SK-N-SH (cell line): ENCODE data around the gene IRF2BPL. TPM values are rescaled to one million over a fixed set of nuclear protein-coding genes. Genes with fewer than 3 reads are reported as not detected.

Source experiments
- CTCF ChIA-PET: fragments of 300-600, 350-600 bp; formaldehyde crosslinking; extraction: SDS; loops from one replicate; lab custom pipeline; 2021; lab: Yijun Ruan, JAX
- POLR2A ChIA-PET: fragments of 350-600 bp; sonication (Branson Sonifier 250); formaldehyde crosslinking; extraction: SDS; loops from one replicate; lab custom pipeline; 2020; ENCODE audit warnings: antibody characterized with exemption, inconsistent platforms; lab: Yijun Ruan, JAX
- DNase-seq: peaks from one replicate; pipeline ENCODE4 v3.0.0; 2012
- H2AFZ ChIP-seq: fragments of 200-600 bp; sonication (generic); 2 replicates; pipeline ENCODE4 v1.8.1; 2016; ENCODE audit warnings: antibody characterized with exemption, mild to moderate bottlenecking, low read depth
- H3F3A ChIP-seq: fragments of 200-600 bp; sonication (generic); replicated peaks from 2 replicates; pipeline ENCODE3; 2016; ENCODE audit warnings: antibody characterized with exemption, mild to moderate bottlenecking; ENCODE audit not compliant: insufficient read depth
- H3K27ac ChIP-seq, 2 experiments: fragments of 200-500 bp in 1 of 2; fragments of 200-600 bp in 1 of 2; sonication (Bioruptor generic) in 1 of 2; sonication (generic), shearing (Covaris generic) in 1 of 2; 2 replicates each; pipeline versions ENCODE4 v1.5.1 to v1.6.1; 2014 to 2016; ENCODE audit warnings: low read depth in 2 of 2, inconsistent platforms in 1 of 2, low read length in 1 of 2, mild to moderate bottlenecking in 1 of 2, mixed read lengths in 1 of 2
- H3K27me3 ChIP-seq: fragments of 200-600 bp; sonication (generic), shearing (Covaris generic); 2 replicates; pipeline ENCODE4 v1.6.1; 2016; ENCODE audit warnings: mixed run types; ENCODE audit not compliant: insufficient read depth
- H3K36me3 ChIP-seq, 2 experiments: fragments of 200-500 bp in 1 of 2; fragments of 200-600 bp in 1 of 2; sonication (Bioruptor generic) in 1 of 2; sonication (generic) in 1 of 2; replicated peaks in 1 of 2; 2 replicates each; pipeline versions ENCODE3 to v1.5.1; 2014 to 2016; ENCODE audit warnings: low read length in 1 of 2, mild to moderate bottlenecking in 1 of 2; ENCODE audit not compliant: insufficient read depth in 2 of 2, control insufficient read depth in 1 of 2
- H3K4me1 ChIP-seq, 2 experiments: fragments of 200-500 bp in 1 of 2; fragments of 200-600 bp in 1 of 2; sonication (Bioruptor generic) in 1 of 2; sonication (generic), shearing (Covaris generic) in 1 of 2; 2 replicates each; pipeline versions ENCODE4 v1.5.1 to v1.6.1; 2014 to 2016; ENCODE audit warnings: low read depth in 1 of 2, low read length in 1 of 2, mixed run types in 1 of 2; ENCODE audit not compliant: insufficient read depth in 2 of 2, control insufficient read depth in 1 of 2
- H3K4me2 ChIP-seq: fragments of 200-600 bp; sonication (generic), shearing (Covaris generic); 2 replicates; pipeline ENCODE4 v1.6.1; 2017; ENCODE audit warnings: mixed run types
- H3K4me3 ChIP-seq, 2 experiments: fragments of 200-500 bp in 1 of 2; fragments of 200-600 bp in 1 of 2; sonication (Bioruptor generic) in 1 of 2; sonication (generic), shearing (Covaris generic) in 1 of 2; 2 replicates each; pipeline versions ENCODE4 v1.5.1 to v1.8.1; 2014 to 2016; ENCODE audit warnings: low read depth in 2 of 2, inconsistent platforms in 1 of 2, low read length in 1 of 2, mild to moderate bottlenecking in 1 of 2, mixed read lengths in 1 of 2, moderate library complexity in 1 of 2
- H3K79me2 ChIP-seq: fragments of 200-600 bp; sonication (generic); 2 replicates; pipeline ENCODE4 v1.8.1; 2017; ENCODE audit warnings: mild to moderate bottlenecking; ENCODE audit not compliant: insufficient read depth
- H3K9ac ChIP-seq: fragments of 200-600 bp; sonication (generic); 2 replicates; pipeline ENCODE4 v1.6.1; 2017; ENCODE audit warnings: mixed run types
- H3K9me2 ChIP-seq: fragments of 200-600 bp; sonication (generic); 2 replicates; pipeline ENCODE4 v1.6.1; 2017; ENCODE audit warnings: mixed run types
- H3K9me3 ChIP-seq: fragments of 200-600 bp; sonication (generic); 2 replicates; pipeline ENCODE4 v1.6.1; 2017; ENCODE audit warnings: mixed run types, mild to moderate bottlenecking, moderate library complexity
- H4K20me1 ChIP-seq: fragments of 200-600 bp; sonication (generic); 2 replicates; pipeline ENCODE4 v1.6.1; 2017; ENCODE audit warnings: mild to moderate bottlenecking, mixed run types; ENCODE audit not compliant: insufficient read depth
- FOXJ3 ChIP-seq: sonication (generic); formaldehyde crosslinking; IDR thresholded peaks from 2 replicates; pipeline ENCODE4 v1.5.1; 2020; ENCODE audit warnings: mild to moderate bottlenecking, missing genetic modification reagents
- GATA2 ChIP-seq: sonication (generic); formaldehyde crosslinking; IDR thresholded peaks from 2 replicates; pipeline ENCODE4 v1.5.0; 2020; ENCODE audit warnings: mild to moderate bottlenecking, missing genetic modification reagents
- NFIC ChIP-seq: IDR thresholded peaks from 2 replicates; pipeline ENCODE4 v1.4.0; 2012; ENCODE audit warnings: borderline replicate concordance
- NRF1 ChIP-seq: IDR thresholded peaks from 2 replicates; pipeline ENCODE4 v1.6.1; 2012; ENCODE audit warnings: low read depth, mild to moderate bottlenecking, low read length
- SIN3A ChIP-seq: IDR thresholded peaks from 2 replicates; pipeline ENCODE4 v1.6.1; 2012; ENCODE audit warnings: low read depth, mild to moderate bottlenecking, low read length, moderate library complexity, borderline replicate concordance
- TEAD4 ChIP-seq: IDR thresholded peaks from 2 replicates; pipeline ENCODE4 v1.4.0; 2012; ENCODE audit warnings: mild to moderate bottlenecking, borderline replicate concordance; ENCODE audit not compliant: insufficient read depth
- WGBS: methylation state at CpG from one replicate; pipeline ENCODE4 v1.1.6; 2017; ENCODE audit warnings: low lambda C conversion rate; 5-methylcytosine and 5-hydroxymethylcytosine counted together
- polyA plus RNA-seq, 3 experiments: library from polyadenylated mRNA; depleted of rRNA; stranded (reverse); fragments of >200 nt; gene quantifications; 2 replicates each; pipeline ENCODE4 v1.2.3, GENCODE V29; 2012
- TF ChIP-seq, protein P1 (sequence below): IDR thresholded peaks from 2 replicates; pipeline ENCODE4 v1.4.0; 2012; ENCODE audit warnings: low read depth, borderline replicate concordance

The IRF2BPL gene
- polyA plus RNA-seq, 1 of the 3 experiments (the other 2 are of a cell fraction) = 17.1 TPM

DNA sequence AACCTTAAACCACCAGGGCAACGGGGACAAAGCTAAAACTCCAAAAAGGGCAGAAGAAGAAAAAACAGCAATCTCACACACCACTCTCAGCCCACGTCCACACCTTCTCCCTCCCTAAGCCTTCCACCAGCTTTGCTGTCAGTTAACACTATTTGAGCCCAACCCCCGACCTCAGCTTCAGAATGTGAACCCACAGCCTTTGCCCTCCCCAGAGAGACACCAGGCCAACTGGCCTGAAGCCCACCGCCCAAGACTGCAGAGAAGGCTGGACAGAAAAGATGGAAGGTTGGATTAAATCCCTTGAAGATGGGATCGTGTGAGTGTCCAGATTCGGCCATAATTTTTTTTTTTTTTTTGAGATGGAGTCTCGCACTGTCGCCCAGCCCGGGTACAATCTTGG, 22.4 kb downstream of the IRF2BPL start:
- Histone ChIP-seq H3K4me2 (no peak overlapping the region), H3K9ac (no peak overlapping the region), H3F3A (no peaks in the 10 kb centered on the region), H3K9me3 (no peaks in the 10 kb centered on the region), H3K27ac (no peak overlapping the region), H4K20me1 (no peaks in the 10 kb centered on the region), H3K4me3 (no peak overlapping the region), H3K36me3 (no peaks in the 10 kb centered on the region), H3K4me1 (peaks cover 0 to 11% of the 10 kb centered on the region in 2 experiments; a peak in 1 of 4 replicates), H2AFZ (no peak overlapping the region), H3K79me2 (no peaks in the 10 kb centered on the region), H3K27me3 (no peaks in the 10 kb centered on the region), H3K9me2 (no peaks in the 10 kb centered on the region)
- WGBS = 92% methylated on average over 9 of the region's 9 CpGs
- no peak for DNase-seq
- ChIA-PET CTCF (interaction anchor here (1.0 to 2.1 kb wide), 4 partner anchors 9 to 131 kb away, joined by 3 to 11 read pairs (median 6); no protein-coding TSS in a partner anchor), POLR2A (no interaction called here)
- TF ChIP-seq, protein P1, sequence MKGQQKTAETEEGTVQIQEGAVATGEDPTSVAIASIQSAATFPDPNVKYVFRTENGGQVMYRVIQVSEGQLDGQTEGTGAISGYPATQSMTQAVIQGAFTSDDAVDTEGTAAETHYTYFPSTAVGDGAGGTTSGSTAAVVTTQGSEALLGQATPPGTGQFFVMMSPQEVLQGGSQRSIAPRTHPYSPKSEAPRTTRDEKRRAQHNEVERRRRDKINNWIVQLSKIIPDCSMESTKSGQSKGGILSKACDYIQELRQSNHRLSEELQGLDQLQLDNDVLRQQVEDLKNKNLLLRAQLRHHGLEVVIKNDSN = no peak
- no peak for TF ChIP-seq NFIC

DNA sequence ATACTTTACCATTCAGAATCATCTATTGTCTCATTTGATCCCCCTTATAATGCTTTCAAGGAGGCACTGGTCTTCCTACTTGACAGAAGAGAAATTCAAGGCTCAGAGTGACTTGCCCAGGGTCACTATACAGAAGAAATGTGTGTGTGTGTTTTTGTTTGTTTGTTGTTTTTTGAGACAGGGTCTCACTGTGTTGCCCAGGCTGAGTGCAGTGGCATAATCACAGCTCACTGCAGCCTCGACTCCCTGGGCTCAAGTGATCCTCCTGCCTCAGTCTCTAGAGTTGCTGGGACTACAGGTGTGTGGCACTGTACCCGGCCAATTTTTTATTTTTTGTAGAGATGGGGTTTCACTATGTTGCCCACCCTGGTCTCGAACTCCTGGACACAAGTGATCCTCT, 22.9 kb downstream of the IRF2BPL start:
- no peak overlapping the region for H3K4me2 ChIP-seq
- POLR2A ChIA-PET = no interaction called here
- H3K9me2 ChIP-seq = no peaks in the 10 kb centered on the region
- no peak overlapping the region for H2AFZ ChIP-seq
- TF ChIP-seq TEAD4 (no peak), SIN3A (no peak), FOXJ3 (no peak), GATA2 (CRISPR knock-in tag) (no peak)
- DNase-seq = no peak
- CTCF ChIA-PET = interaction anchor here (0.8 to 2.1 kb wide), 5 partner anchors 8 to 130 kb away, joined by 3 to 11 read pairs (median 3); no protein-coding TSS in a partner anchor
- no peak overlapping the region for H3K4me3 ChIP-seq
- H3K4me1 ChIP-seq = peaks cover 0 to 14% of the 10 kb centered on the region in 2 experiments; a peak in 1 of 4 replicates
- WGBS = 80% methylated on average over 2 of the region's 3 CpGs
- H3K9ac ChIP-seq = no peak overlapping the region
- no peaks in the 10 kb centered on the region for H3K27me3 ChIP-seq
- H3K36me3 ChIP-seq = no peaks in the 10 kb centered on the region
- no peaks in the 10 kb centered on the region for H3K79me2 ChIP-seq
- H3F3A ChIP-seq = no peaks in the 10 kb centered on the region
- no peaks in the 10 kb centered on the region for H4K20me1 ChIP-seq
- H3K27ac ChIP-seq = no peak overlapping the region
- H3K9me3 ChIP-seq = no peaks in the 10 kb centered on the region

DNA sequence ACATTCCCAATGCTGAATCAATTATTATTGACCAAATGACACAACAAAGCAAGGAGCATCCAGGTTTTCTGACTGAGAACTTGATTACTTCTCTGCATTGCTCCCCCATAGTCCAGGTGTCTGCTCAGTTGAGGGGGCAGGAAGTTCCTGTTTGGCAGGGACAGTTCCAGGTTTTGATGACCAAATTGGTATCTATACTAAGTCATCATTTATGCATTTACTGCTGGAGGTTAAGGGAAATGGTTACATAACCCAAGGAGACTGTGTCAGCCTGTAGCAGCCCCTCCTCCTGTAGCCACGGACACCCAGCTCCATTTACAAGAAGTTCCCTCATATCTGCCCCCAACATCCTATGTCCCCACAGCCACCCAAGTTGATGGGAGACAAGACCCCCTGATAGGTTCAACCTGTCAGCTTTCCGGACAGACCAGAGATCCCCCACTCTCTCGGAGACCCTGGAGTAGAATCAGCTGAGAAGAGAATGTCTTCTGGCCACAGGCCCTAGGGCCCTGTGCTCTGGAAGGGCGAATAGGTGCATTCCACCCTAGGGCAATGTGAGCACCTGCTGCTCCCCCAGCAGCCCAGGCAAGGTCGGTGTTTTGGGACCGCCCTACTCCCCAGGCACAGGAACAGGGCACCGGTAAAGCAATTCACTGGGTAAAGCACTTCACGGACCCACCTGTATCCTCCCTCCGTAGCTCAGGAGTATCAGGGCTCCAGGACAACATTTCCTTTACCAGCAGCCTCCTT, 23.6 kb downstream of the IRF2BPL start:
- no peak for DNase-seq
- no peak for TF ChIP-seq NRF1
- no peak for TF ChIP-seq NFIC
- Histone ChIP-seq H4K20me1 (no peaks in the 10 kb centered on the region), H3K4me3 (no peak overlapping the region), H3K4me2 (no peak overlapping the region), H2AFZ (no peak overlapping the region), H3K9ac (no peak overlapping the region), H3K9me2 (no peaks in the 10 kb centered on the region), H3K4me1 (peaks cover 0 to 20% of the 10 kb centered on the region in 2 experiments; a peak in 1 of 4 replicates), H3K36me3 (no peaks in the 10 kb centered on the region), H3K9me3 (no peaks in the 10 kb centered on the region), H3K79me2 (no peaks in the 10 kb centered on the region), H3F3A (no peaks in the 10 kb centered on the region), H3K27me3 (no peaks in the 10 kb centered on the region), H3K27ac (no peak overlapping the region)
- WGBS = 73% methylated on average over 8 of the region's 9 CpGs
- CTCF ChIA-PET = interaction anchor here (0.8 to 1.0 kb wide), 3 partner anchors 9 to 130 kb away, joined by 3 read pairs; no protein-coding TSS in a partner anchor
- POLR2A ChIA-PET = no interaction called here
